Measurements from ENCODE around the gene DPEP3. TPM values are rescaled to one million over a fixed set of nuclear protein-coding genes. Genes with fewer than 3 reads are reported as not detected.
"Not testable (repeated sequence)": the region's sequence is repeated elsewhere in the genome, so short reads cannot be mapped to it uniquely, and the experiment has no call there.

DPEP3 gene
- total and polyA plus RNA-seq, 2 donors (not counting 1 experiment from before 2014, with no cell fraction given): 1.9 to 2.0 TPM

DNA sequence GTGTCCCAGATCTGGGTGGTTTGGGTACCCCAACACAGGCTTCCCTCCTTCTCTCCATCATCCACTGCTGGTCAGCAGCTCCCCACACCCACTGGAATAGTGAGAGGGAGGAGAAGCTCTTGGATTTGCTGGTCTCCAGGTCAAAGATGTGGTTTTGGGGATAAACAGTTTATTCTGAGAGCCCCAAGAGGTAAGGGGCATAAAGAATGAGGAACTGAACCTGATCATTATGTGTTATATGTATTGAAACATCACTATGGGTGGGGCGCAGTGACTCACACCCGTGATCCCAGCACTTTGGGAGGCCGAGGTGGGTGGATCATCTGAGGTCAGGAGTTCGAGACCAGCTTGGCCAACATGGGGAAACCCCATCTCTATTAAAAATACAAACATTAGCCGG, 15.1 kb upstream of the DPEP3 start:
- H3K36me3 ChIP-seq (replicated peaks in 1 of 2; ENCODE audit: control extremely low read depth in 1 of 2, control insufficient read depth in 1 of 2, extremely low read depth in 1 of 2, insufficient read depth in 2 of 2, low read length in 1 of 2): peaks cover 0 to 21% of the 10 kb centered on the region in 2 experiments
- H3K4me1 Mint-ChIP-seq: peaks cover 73% of the 10 kb centered on the region
- peaks cover 65 to 80% of the 10 kb centered on the region in 2 donors for H3K4me1 ChIP-seq (ENCODE audit: control insufficient read depth in 2 of 2, insufficient read depth in 2 of 2, low read length in 2 of 2)
- peaks cover 59% of the 10 kb centered on the region for H3K79me2 ChIP-seq (ENCODE audit: control insufficient read depth, insufficient read depth, low read length)
- DNase-seq: peak; percentile 79
- H2AFZ ChIP-seq (ENCODE audit: insufficient read depth, low read depth, low read length, poor library complexity, severe bottlenecking): no peak overlapping the region
- WGBS (ENCODE audit: insufficient coverage): no CpG with 5 or more reads among the region's 5 CpGs
- H3K9me3 ChIP-seq (ENCODE audit: control extremely low read depth in 1 of 3, control insufficient read depth in 2 of 3, insufficient read depth in 1 of 3, low read length in 2 of 3): peaks cover 0 to 14% (median 0%) of the 10 kb centered on the region in 3 donors
- H3K9me3 Mint-ChIP-seq (ENCODE audit: insufficient read depth): no peaks in the 10 kb centered on the region
- H3K9ac ChIP-seq (ENCODE audit: low read length): peak overlapping the region; percentile 25
- POLR2A ChIA-PET: interaction anchor here (0.6 to 3.5 kb wide), 6 partner anchors 11 to 90 kb away, joined by 3 to 23 read pairs (median 10); partner anchors contain the start of genes DDX28, DUS2 and PSMB10
- H3K27me3 Mint-ChIP-seq: no peaks in the 10 kb centered on the region
- no peaks in the 10 kb centered on the region for H3K27me3 ChIP-seq (replicated peaks in 1 of 4; ENCODE audit: control extremely low read depth in 1 of 4, control insufficient read depth in 3 of 4, insufficient read depth in 4 of 4, low read length in 3 of 4)
- ATAC-seq (ENCODE audit: low read depth): peak; percentile 18
- peak overlapping the region; percentile 99 for H3K27ac Mint-ChIP-seq
- peak overlapping the region; percentile 66 for H3K4me2 ChIP-seq (replicated peaks; ENCODE audit: low read depth, low read length, poor library complexity, severe bottlenecking)
- intact Hi-C loops (cut with micrococcal nuclease): no loop called here
- H3K27ac ChIP-seq (ENCODE audit: low read length in 2 of 2): peak overlapping the region; percentile 90 to 94
- CTCF ChIA-PET: interaction anchor here (0.8 to 28.7 kb wide), 6 partner anchors 8 to 112 kb away, joined by 3 to 320 read pairs (median 11); partner anchors contain the start of genes DDX28 and DUS2
- H4K20me1 ChIP-seq (ENCODE audit: control insufficient read depth, insufficient read depth, low read length, poor library complexity, severe bottlenecking): peaks cover 10% of the 10 kb centered on the region
- TF ChIP-seq EZH2 (IDR thresholded peaks at IDR 0.05; ENCODE audit: borderline replicate concordance, insufficient read depth, low read depth, low read length, poor library complexity, severe bottlenecking): no peak
- TF ChIP-seq, protein P1, sequence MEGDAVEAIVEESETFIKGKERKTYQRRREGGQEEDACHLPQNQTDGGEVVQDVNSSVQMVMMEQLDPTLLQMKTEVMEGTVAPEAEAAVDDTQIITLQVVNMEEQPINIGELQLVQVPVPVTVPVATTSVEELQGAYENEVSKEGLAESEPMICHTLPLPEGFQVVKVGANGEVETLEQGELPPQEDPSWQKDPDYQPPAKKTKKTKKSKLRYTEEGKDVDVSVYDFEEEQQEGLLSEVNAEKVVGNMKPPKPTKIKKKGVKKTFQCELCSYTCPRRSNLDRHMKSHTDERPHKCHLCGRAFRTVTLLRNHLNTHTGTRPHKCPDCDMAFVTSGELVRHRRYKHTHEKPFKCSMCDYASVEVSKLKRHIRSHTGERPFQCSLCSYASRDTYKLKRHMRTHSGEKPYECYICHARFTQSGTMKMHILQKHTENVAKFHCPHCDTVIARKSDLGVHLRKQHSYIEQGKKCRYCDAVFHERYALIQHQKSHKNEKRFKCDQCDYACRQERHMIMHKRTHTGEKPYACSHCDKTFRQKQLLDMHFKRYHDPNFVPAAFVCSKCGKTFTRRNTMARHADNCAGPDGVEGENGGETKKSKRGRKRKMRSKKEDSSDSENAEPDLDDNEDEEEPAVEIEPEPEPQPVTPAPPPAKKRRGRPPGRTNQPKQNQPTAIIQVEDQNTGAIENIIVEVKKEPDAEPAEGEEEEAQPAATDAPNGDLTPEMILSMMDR (IDR thresholded peaks at IDR 0.05): no peak
- H3K4me3 ChIP-seq (ENCODE audit: control extremely low read depth in 1 of 5, extremely low read depth in 1 of 5, insufficient read depth in 1 of 5, low read depth in 2 of 5, low read length in 4 of 5): no peak overlapping the region
- peak overlapping the region; percentile 80 for H3K4me3 Mint-ChIP-seq

- H3K27me3 Mint-ChIP-seq; H3K9me3 ChIP-seq (ENCODE audit: control extremely low read depth in 1 of 3, control insufficient read depth in 2 of 3, insufficient read depth in 1 of 3, low read length in 2 of 3); H3K9me3 Mint-ChIP-seq (ENCODE audit: insufficient read depth); H3K27me3 ChIP-seq (replicated peaks in 1 of 4; ENCODE audit: control extremely low read depth in 1 of 4, control insufficient read depth in 3 of 4, insufficient read depth in 4 of 4, low read length in 3 of 4): not testable (repeated sequence)
- peak overlapping the region in 3 of 5 experiments; percentile 28 to 40 (median 39) for H3K4me3 ChIP-seq (ENCODE audit: control extremely low read depth in 1 of 5, extremely low read depth in 1 of 5, insufficient read depth in 1 of 5, low read depth in 2 of 5, low read length in 4 of 5)
- H3K4me1 ChIP-seq (ENCODE audit: control insufficient read depth in 2 of 2, insufficient read depth in 2 of 2, low read length in 2 of 2): peaks cover 51 to 66% of the 10 kb centered on the region in 2 donors
- H3K4me1 Mint-ChIP-seq: peaks cover 69% of the 10 kb centered on the region
- DNase-seq: peak; percentile 50
- WGBS (ENCODE audit: insufficient coverage): 7% methylated on average over 3 of the region's 6 CpGs
- peak overlapping the region; percentile 77 for H3K4me2 ChIP-seq (replicated peaks; ENCODE audit: low read depth, low read length, poor library complexity, severe bottlenecking)
- H4K20me1 ChIP-seq (ENCODE audit: control insufficient read depth, insufficient read depth, low read length, poor library complexity, severe bottlenecking): peaks cover 10% of the 10 kb centered on the region
- ChIA-PET CTCF (interaction anchor here (0.7 to 28.7 kb wide), 9 partner anchors 9 to 184 kb away, joined by 3 to 320 read pairs (median 4); partner anchors contain the start of genes DDX28, DUS2 and NFATC3), POLR2A (interaction anchor here (0.9 to 3.5 kb wide), 6 partner anchors 9 to 86 kb away, joined by 3 to 23 read pairs (median 8); no protein-coding TSS in a partner anchor)
- H3K79me2 ChIP-seq (ENCODE audit: control insufficient read depth, insufficient read depth, low read length): peaks cover 59% of the 10 kb centered on the region
- ATAC-seq (ENCODE audit: low read depth): peak; percentile 6
- peak overlapping the region; percentile 99 for H3K27ac Mint-ChIP-seq
- peak overlapping the region; percentile 54 for H3K9ac ChIP-seq (ENCODE audit: low read length)
- peak overlapping the region; percentile 86 to 89 for H3K27ac ChIP-seq (ENCODE audit: low read length in 2 of 2)
- H2AFZ ChIP-seq (ENCODE audit: insufficient read depth, low read depth, low read length, poor library complexity, severe bottlenecking): peak overlapping the region; percentile 57
- H3K4me3 Mint-ChIP-seq: peak overlapping the region; percentile 82
- intact Hi-C loops (cut with micrococcal nuclease): loop anchor here (5.0 kb wide), 2 partner anchors 102 to 477 kb away; partner anchors contain the start of gene PSKH1
- H3K36me3 ChIP-seq (replicated peaks in 1 of 2; ENCODE audit: control extremely low read depth in 1 of 2, control insufficient read depth in 1 of 2, extremely low read depth in 1 of 2, insufficient read depth in 2 of 2, low read length in 1 of 2): peaks cover 0 to 21% of the 10 kb centered on the region in 2 experiments
These were observed 13.7 kb upstream of the DPEP3 start for GRCh38 chr16:67994040-67994408.
